CD14-positive monocyte (primary cell): ENCODE measurements around the gene SDF2. TPM values are rescaled to one million over a fixed set of nuclear protein-coding genes. Genes with fewer than 3 reads are reported as not detected.

Experiments
- DNase-seq, 3 donors: peaks; one replicate each; pipeline ENCODE4 v3.0.0-alpha.2; 2011 to 2022
- H2AFZ ChIP-seq: 2 replicates; pipeline ENCODE4 v1.6.0; 2012; ENCODE audit warnings: mild to moderate bottlenecking, low read depth, low read length, inconsistent platforms; ENCODE audit not compliant: insufficient read depth, poor library complexity, severe bottlenecking
- H3K27ac ChIP-seq, 2 donors: 1 replicate in 1 of 2; 2 replicates in 1 of 2; pipeline ENCODE4 v1.5.1; 2012 to 2013; ENCODE audit warnings: low read length in 2 of 2, control low read depth in 1 of 2, inconsistent platforms in 1 of 2, low read depth in 1 of 2, mild to moderate bottlenecking in 1 of 2
- H3K27me3 ChIP-seq, 2 donors: one replicate each; pipeline versions ENCODE4 v1.6.0 to v1.6.1; 2011 to 2013; ENCODE audit warnings: low read length in 2 of 2; ENCODE audit not compliant: control insufficient read depth in 2 of 2, insufficient read depth in 2 of 2
- H3K36me3 ChIP-seq, 2 donors: replicated peaks in 1 of 2; 1 replicate in 1 of 2; 2 replicates in 1 of 2; pipeline versions ENCODE4 v1.5.1 to v1.6.1; 2012 to 2013; ENCODE audit warnings: low read length in 2 of 2, control low read depth in 1 of 2, inconsistent platforms in 1 of 2, mild to moderate bottlenecking in 1 of 2; ENCODE audit not compliant: insufficient read depth in 2 of 2, control insufficient read depth in 1 of 2
- H3K4me1 ChIP-seq, 2 donors: 1 replicate in 1 of 2; 2 replicates in 1 of 2; pipeline versions ENCODE4 v1.5.1 to v1.6.1; 2012 to 2013; ENCODE audit warnings: low read length in 2 of 2, control low read depth in 1 of 2, inconsistent platforms in 1 of 2, mild to moderate bottlenecking in 1 of 2, moderate library complexity in 1 of 2; ENCODE audit not compliant: insufficient read depth in 2 of 2, control insufficient read depth in 1 of 2
- H3K4me2 ChIP-seq: replicated peaks from 2 replicates; pipeline ENCODE3; 2012; ENCODE audit warnings: low read length, moderate library complexity, mild to moderate bottlenecking; ENCODE audit not compliant: poor library complexity, severe bottlenecking; ENCODE audit errors: extremely low read depth
- H3K4me3 ChIP-seq, 3 experiments: fragments of 200-600 bp in 1 of 3; sonication (generic) in 1 of 3; replicated peaks in 1 of 3; 1 replicate in 2 of 3; 2 replicates in 1 of 3; pipeline ENCODE4 v1.5.1; 2011 to 2013; ENCODE audit warnings: low read length in 3 of 3, mild to moderate bottlenecking in 3 of 3, control low read depth in 2 of 3, low read depth in 2 of 3, inconsistent platforms in 1 of 3, moderate library complexity in 1 of 3
- H3K79me2 ChIP-seq: 2 replicates; pipeline ENCODE4 v1.6.0; 2012; ENCODE audit warnings: mild to moderate bottlenecking, control low read depth, inconsistent platforms, low read length, moderate library complexity; ENCODE audit not compliant: insufficient read depth
- H3K9ac ChIP-seq: 2 replicates; pipeline ENCODE4 v1.6.0; 2017; ENCODE audit warnings: low read length, mild to moderate bottlenecking; ENCODE audit not compliant: insufficient read depth, poor library complexity, severe bottlenecking
- H3K9me3 ChIP-seq, 2 donors: replicated peaks in 1 of 2; 1 replicate in 1 of 2; 2 replicates in 1 of 2; pipeline versions ENCODE4 v1.5.1 to v1.6.1; 2012 to 2013; ENCODE audit warnings: low read length in 2 of 2, control low read depth in 1 of 2; ENCODE audit not compliant: control insufficient read depth in 1 of 2, insufficient read depth in 1 of 2
- H4K20me1 ChIP-seq: 2 replicates; pipeline ENCODE4 v1.6.0; 2012; ENCODE audit warnings: mild to moderate bottlenecking, low read length, control low read depth, moderate library complexity; ENCODE audit not compliant: insufficient read depth
- H3K27ac Mint-ChIP-seq, 7 donors: one replicate each; pipeline ENCODE4 v1.8.0; 2020; ENCODE audit warnings: mild to moderate bottlenecking in 7 of 7, mixed read lengths in 7 of 7, moderate library complexity in 6 of 7, inconsistent platforms in 2 of 7
- H3K27me3 Mint-ChIP-seq, 3 donors: one replicate each; pipeline ENCODE4 v1.8.0; 2021 to 2022; ENCODE audit warnings: low read depth in 3 of 3, mild to moderate bottlenecking in 3 of 3, mixed read lengths in 3 of 3, moderate library complexity in 3 of 3, inconsistent platforms in 1 of 3
- H3K36me3 Mint-ChIP-seq, 2 donors: one replicate each; pipeline ENCODE4 v1.8.0; 2020; ENCODE audit warnings: mixed read lengths in 2 of 2, inconsistent platforms in 1 of 2, mild to moderate bottlenecking in 1 of 2
- H3K4me1 Mint-ChIP-seq: one replicate; pipeline ENCODE4 v1.8.0; 2020; ENCODE audit warnings: mild to moderate bottlenecking, mixed read lengths
- H3K4me3 Mint-ChIP-seq, 2 donors: one replicate each; pipeline ENCODE4 v1.8.0; 2020; ENCODE audit warnings: mild to moderate bottlenecking in 2 of 2, mixed read lengths in 2 of 2, moderate library complexity in 1 of 2
- H3K9me3 Mint-ChIP-seq, 7 donors: one replicate each; pipeline ENCODE4 v1.8.0; 2020 to 2022; ENCODE audit warnings: mixed read lengths in 7 of 7, mild to moderate bottlenecking in 6 of 7, moderate library complexity in 6 of 7, inconsistent platforms in 2 of 7
- WGBS: methylation state at CpG from one replicate; pipeline ENCODE4 v1.1.5; 2013; ENCODE audit warnings: missing lambda C conversion rate; ENCODE audit not compliant: insufficient coverage; 5-methylcytosine and 5-hydroxymethylcytosine counted together
- intact Hi-C, 2 donors: fragments of 100-400 bp; cut with micrococcal nuclease; formaldehyde crosslinking; loops; one replicate each; pipeline versions ENCODE4 v1.15.0 to v1.15.1; 2023
- polyA plus RNA-seq, 3 donors: library from polyadenylated mRNA; depleted of rRNA in 1 of 3; unstranded in 2 of 3; stranded (reverse) in 1 of 3; fragments of 300-500 nt in 2 of 3; fragments of >200 nt in 1 of 3; fragmentation: Illumina TruSeq in 2 of 3; gene quantifications; 1 replicate in 2 of 3; 2 replicates in 1 of 3; pipeline ENCODE4 v1.2.3, GENCODE V29; 2012 to 2021
- TF ChIP-seq, protein P1 (sequence below): fragments of 200-600 bp; IDR thresholded peaks from one replicate; pipeline ENCODE4 v1.8.0; 2022; ENCODE audit warnings: antibody characterized with exemption, mild to moderate bottlenecking

Gene SDF2
- polyA plus RNA-seq, 3 donors = 52.9 to 103 (median 84.5) TPM

- Histone ChIP-seq H3K36me3 (peaks cover 37 to 51% of the 10 kb centered on the region in 2 donors), H2AFZ (no peak overlapping the region), H4K20me1 (peaks cover 18% of the 10 kb centered on the region), H3K79me2 (peaks cover 39% of the 10 kb centered on the region), H3K4me1 (peaks cover 19 to 23% of the 10 kb centered on the region in 2 donors), H3K27ac (no peak overlapping the region), H3K4me3 (no peak overlapping the region), H3K9me3 (no peaks in the 10 kb centered on the region), H3K27me3 (no peaks in the 10 kb centered on the region), H3K9ac (no peak overlapping the region), H3K4me2 (no peak overlapping the region)
- Mint-ChIP-seq H3K36me3 (peaks cover 38 to 51% of the 10 kb centered on the region in 2 donors), H3K4me3 (no peak overlapping the region), H3K9me3 (peaks cover 0 to 2% (median 0%) of the 10 kb centered on the region in 7 donors), H3K27me3 (peaks cover 0 to 3% (median 0%) of the 10 kb centered on the region in 3 donors), H3K4me1 (peaks cover 19% of the 10 kb centered on the region), H3K27ac (peak overlapping the region in 2 of 7 donors; percentile 22 to 77)
- intact Hi-C loops = loop anchor here (5.0 to 10.0 kb wide), 2 partner anchors 66 to 69 kb away; partner anchors contain the start of genes RAB34 (in 2 of the 2), RPL23A (in 2 of the 2) and PROCA1 (in 1 of the 2)
- 100% methylated on average over 2 of the region's 2 CpGs for WGBS
- DNase-seq = no peak
- TF ChIP-seq, protein P1, sequence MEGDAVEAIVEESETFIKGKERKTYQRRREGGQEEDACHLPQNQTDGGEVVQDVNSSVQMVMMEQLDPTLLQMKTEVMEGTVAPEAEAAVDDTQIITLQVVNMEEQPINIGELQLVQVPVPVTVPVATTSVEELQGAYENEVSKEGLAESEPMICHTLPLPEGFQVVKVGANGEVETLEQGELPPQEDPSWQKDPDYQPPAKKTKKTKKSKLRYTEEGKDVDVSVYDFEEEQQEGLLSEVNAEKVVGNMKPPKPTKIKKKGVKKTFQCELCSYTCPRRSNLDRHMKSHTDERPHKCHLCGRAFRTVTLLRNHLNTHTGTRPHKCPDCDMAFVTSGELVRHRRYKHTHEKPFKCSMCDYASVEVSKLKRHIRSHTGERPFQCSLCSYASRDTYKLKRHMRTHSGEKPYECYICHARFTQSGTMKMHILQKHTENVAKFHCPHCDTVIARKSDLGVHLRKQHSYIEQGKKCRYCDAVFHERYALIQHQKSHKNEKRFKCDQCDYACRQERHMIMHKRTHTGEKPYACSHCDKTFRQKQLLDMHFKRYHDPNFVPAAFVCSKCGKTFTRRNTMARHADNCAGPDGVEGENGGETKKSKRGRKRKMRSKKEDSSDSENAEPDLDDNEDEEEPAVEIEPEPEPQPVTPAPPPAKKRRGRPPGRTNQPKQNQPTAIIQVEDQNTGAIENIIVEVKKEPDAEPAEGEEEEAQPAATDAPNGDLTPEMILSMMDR = no peak
Measured at GRCh38 chr17:28648698-28649097, 13.0 kb downstream of the SDF2 start.

DNA sequence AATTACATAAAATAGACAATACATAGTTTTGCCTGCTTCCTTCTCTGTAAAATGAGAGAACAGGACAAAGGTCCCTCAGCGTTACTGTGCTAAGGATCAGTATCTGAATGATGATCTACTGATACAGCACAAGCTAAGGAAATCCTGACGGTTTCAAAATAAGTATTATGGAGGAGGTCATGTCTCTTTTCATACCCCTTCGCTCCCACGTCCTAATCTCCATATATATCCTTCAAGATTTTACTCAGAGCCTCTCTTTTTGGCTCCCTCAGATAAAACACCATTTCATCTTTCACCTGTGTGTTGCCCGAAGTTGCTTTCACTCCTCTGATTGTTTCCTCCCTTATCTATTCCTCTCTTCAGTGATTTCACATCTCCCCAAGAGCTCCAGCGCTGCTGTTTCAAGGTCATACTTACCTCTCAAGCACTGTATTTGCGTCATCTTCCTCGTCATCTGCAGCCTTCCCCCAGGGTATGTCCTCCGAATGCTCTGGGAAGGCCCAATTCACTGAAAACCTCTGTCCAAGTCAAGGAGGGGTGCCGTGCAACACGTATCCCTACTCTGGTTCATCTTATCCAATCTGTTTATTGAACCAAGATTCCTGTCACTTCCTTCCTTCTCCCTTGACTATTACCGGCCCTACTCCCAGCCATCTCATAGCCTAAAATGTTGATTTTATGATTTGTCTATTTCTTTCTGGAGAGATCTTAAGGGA lies 15.5 kb downstream of the SDF2 start:
- peak overlapping the region; percentile 65 to 76 for H3K4me3 Mint-ChIP-seq
- Histone ChIP-seq H3K4me3 (peak overlapping the region; percentile 26 to 97 (median 48)), H3K27me3 (no peaks in the 10 kb centered on the region), H3K36me3 (peaks cover 35 to 49% of the 10 kb centered on the region in 2 donors), H4K20me1 (peaks cover 24% of the 10 kb centered on the region), H2AFZ (peak overlapping the region; percentile 82), H3K4me2 (peak overlapping the region; percentile 99), H3K79me2 (peaks cover 42% of the 10 kb centered on the region), H3K9ac (peak overlapping the region; percentile 66), H3K9me3 (no peaks in the 10 kb centered on the region), H3K27ac (peak overlapping the region; percentile 63 to 96), H3K4me1 (peaks cover 26 to 34% of the 10 kb centered on the region in 2 donors)
- peaks cover 0 to 4% (median 0%) of the 10 kb centered on the region in 3 donors for H3K27me3 Mint-ChIP-seq
- peaks cover 31% of the 10 kb centered on the region for H3K4me1 Mint-ChIP-seq
- TF ChIP-seq, protein P1 = no peak
- H3K9me3 Mint-ChIP-seq = peaks cover 0 to 2% (median 0%) of the 10 kb centered on the region in 7 donors
- peak overlapping the region; percentile 89 to 97 (median 95) for H3K27ac Mint-ChIP-seq
- 62% methylated on average over 8 of the region's 12 CpGs for WGBS
- intact Hi-C loops = loop anchor here (5.0 to 10.0 kb wide), 2 partner anchors 69 to 71 kb away; partner anchors contain the start of genes RAB34 (in 2 of the 2), RPL23A (in 2 of the 2) and PROCA1 (in 1 of the 2)
- no peak for DNase-seq
- H3K36me3 Mint-ChIP-seq = peaks cover 38 to 56% of the 10 kb centered on the region in 2 donors
